Osteoblast (primary cell): ENCODE data around the gene JPH2. TPM values are rescaled to one million over a fixed set of nuclear protein-coding genes. Genes with fewer than 3 reads are reported as not detected.

Experiments
- DNase-seq: peaks from one replicate; pipeline ENCODE4 v3.0.0; 2011; ENCODE audit warnings: low spot score, mixed read lengths; ENCODE audit not compliant: insufficient read length; ENCODE audit errors: missing footprints
- H2AFZ ChIP-seq: 2 replicates; pipeline ENCODE4 v1.6.0; 2011; ENCODE audit warnings: mild to moderate bottlenecking, low read length
- H3K27ac ChIP-seq: 2 replicates; pipeline ENCODE4 v1.5.1; 2011; ENCODE audit warnings: mild to moderate bottlenecking, low read depth, low read length, moderate library complexity
- H3K27me3 ChIP-seq: 2 replicates; pipeline ENCODE4 v1.6.0; 2012; ENCODE audit warnings: mild to moderate bottlenecking, control low read depth, inconsistent platforms, low read length, moderate library complexity; ENCODE audit not compliant: insufficient read depth
- H3K36me3 ChIP-seq: 2 replicates; pipeline ENCODE4 v1.5.1; 2011; ENCODE audit warnings: mild to moderate bottlenecking, low read length, control low read depth, moderate library complexity; ENCODE audit not compliant: insufficient read depth
- H3K4me1 ChIP-seq: 2 replicates; pipeline ENCODE4 v1.5.1; 2011; ENCODE audit warnings: mild to moderate bottlenecking, low read length, control low read depth, moderate library complexity; ENCODE audit not compliant: insufficient read depth
- H3K4me2 ChIP-seq: 2 replicates; pipeline ENCODE4 v1.6.0; 2011; ENCODE audit warnings: mild to moderate bottlenecking, low read length; ENCODE audit not compliant: insufficient read depth
- H3K4me3 ChIP-seq: fragments of 200-600 bp; sonication (generic); 3 replicates; pipeline ENCODE4 v1.5.1; 2012; ENCODE audit warnings: mild to moderate bottlenecking, low read length, inconsistent platforms; ENCODE audit not compliant: insufficient read depth
- H3K79me2 ChIP-seq: 2 replicates; pipeline ENCODE4 v1.6.0; 2012; ENCODE audit warnings: mild to moderate bottlenecking, low read length, control low read depth, inconsistent platforms; ENCODE audit not compliant: insufficient read depth
- H3K9me3 ChIP-seq: 2 replicates; pipeline ENCODE4 v1.5.1; 2011; ENCODE audit warnings: low read depth, low read length, control low read depth
- H4K20me1 ChIP-seq: 2 replicates; pipeline ENCODE4 v1.6.0; 2012; ENCODE audit warnings: mild to moderate bottlenecking, low read length, control low read depth; ENCODE audit not compliant: insufficient read depth
- total RNA-seq: library from RNA; depleted of rRNA; stranded (reverse); fragments of >200 nt; gene quantifications from 2 replicates; pipeline ENCODE4 v1.2.3, GENCODE V29; 2012
- TF ChIP-seq, protein P1 (sequence below): IDR thresholded peaks from 2 replicates; pipeline ENCODE4 v1.5.1; 2011; ENCODE audit warnings: mild to moderate bottlenecking, low read depth, low read length, moderate library complexity; ENCODE audit errors: extremely low read depth

JPH2 gene
- total RNA-seq, 1 donor: 2.2 TPM

DNA sequence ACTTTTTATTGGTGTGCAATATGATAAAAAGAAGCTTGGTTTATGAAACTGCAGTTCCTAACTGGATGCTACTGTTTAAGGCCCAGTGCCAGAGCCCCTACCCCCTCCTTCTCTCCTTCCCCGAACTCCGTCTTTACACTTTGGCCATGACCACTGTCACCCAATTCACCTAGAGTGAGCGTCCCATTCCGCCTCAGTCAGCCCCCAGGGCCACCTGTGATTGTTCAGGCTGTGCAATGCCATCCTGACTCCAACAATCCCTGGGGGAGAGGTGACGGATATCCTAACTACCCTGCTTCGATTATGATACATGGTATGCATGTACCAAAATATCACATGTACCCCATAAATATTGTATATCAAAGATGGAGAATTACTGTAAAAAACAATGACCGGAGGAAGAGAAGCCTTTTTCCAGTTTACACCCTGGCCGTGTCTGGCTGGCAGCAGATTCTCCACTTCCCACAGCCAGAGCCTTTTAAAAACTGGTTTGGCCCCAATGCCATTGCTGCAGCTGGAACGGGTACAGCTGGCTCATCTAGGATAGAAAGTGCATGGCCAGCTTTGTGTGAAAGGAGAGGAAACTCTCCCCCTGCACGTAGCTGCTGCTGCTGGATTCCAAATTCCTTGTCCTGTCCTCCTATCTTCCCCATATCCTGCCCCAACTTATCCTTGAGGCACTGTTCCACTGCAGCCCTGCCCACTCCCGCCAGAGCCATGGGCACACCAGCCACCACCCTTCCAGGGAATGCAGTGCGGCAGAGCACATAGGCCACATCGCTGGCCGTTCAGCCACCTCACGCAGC is 99.7 kb downstream of the JPH2 start:
- Histone ChIP-seq H3K4me3 (no peak overlapping the region), H3K9me3 (no peaks in the 10 kb centered on the region), H3K4me2 (no peak overlapping the region)

DNA sequence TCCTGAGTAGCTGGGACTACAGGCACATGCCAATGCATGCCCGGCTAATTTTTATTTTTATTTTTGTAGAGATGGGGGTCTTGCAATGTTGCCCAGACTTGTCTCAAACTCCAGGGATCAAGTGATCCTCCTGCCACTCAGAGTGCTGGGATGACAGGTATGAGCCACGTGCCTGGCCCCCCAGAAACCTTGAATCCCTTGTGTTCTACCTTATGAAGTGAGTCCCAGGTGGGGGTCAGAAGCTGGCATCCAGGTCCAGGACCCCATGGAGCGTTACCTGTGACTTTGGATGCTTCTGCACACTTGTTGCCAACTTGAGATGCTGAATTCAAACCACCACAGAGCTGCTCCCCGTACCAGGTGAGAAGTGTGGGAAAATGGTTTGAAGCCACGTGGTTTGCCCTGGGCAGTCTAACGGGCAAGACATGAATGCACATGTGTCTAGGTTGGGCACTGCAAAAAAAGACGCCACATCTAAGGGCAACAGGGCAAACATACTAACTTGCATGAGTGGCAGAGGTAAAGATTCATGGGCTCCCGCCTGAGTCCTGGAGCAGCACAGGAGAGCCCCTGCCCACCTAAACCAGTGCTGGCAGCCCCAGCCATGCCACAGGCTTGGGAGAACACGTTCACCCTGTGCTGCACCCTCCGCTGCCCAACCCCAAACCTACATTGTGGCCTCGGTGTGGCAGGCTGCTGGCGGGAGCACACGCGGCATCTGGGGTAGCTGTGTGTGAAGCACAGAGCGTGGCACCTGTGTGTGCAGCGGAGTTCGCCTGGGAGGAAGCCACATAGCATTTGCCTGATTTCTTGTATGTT is 101.2 kb downstream of the JPH2 start:
- H3K27ac ChIP-seq: no peak overlapping the region
- no peak overlapping the region for H3K4me3 ChIP-seq
- no peak for DNase-seq
- no peaks in the 10 kb centered on the region for H3K27me3 ChIP-seq
- TF ChIP-seq, protein P1, sequence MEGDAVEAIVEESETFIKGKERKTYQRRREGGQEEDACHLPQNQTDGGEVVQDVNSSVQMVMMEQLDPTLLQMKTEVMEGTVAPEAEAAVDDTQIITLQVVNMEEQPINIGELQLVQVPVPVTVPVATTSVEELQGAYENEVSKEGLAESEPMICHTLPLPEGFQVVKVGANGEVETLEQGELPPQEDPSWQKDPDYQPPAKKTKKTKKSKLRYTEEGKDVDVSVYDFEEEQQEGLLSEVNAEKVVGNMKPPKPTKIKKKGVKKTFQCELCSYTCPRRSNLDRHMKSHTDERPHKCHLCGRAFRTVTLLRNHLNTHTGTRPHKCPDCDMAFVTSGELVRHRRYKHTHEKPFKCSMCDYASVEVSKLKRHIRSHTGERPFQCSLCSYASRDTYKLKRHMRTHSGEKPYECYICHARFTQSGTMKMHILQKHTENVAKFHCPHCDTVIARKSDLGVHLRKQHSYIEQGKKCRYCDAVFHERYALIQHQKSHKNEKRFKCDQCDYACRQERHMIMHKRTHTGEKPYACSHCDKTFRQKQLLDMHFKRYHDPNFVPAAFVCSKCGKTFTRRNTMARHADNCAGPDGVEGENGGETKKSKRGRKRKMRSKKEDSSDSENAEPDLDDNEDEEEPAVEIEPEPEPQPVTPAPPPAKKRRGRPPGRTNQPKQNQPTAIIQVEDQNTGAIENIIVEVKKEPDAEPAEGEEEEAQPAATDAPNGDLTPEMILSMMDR: no peak
- H3K36me3 ChIP-seq: no peaks in the 10 kb centered on the region
- H3K79me2 ChIP-seq: no peaks in the 10 kb centered on the region
- H2AFZ ChIP-seq: no peak overlapping the region
- H4K20me1 ChIP-seq: no peaks in the 10 kb centered on the region
- peaks cover 9% of the 10 kb centered on the region for H3K4me1 ChIP-seq
- H3K9me3 ChIP-seq: no peaks in the 10 kb centered on the region
- H3K4me2 ChIP-seq: no peak overlapping the region

More for the DNA sequence above, 99.7 kb downstream of the JPH2 start:
- Histone ChIP-seq H3K27me3 (no peaks in the 10 kb centered on the region), H4K20me1 (no peaks in the 10 kb centered on the region), H2AFZ (no peak overlapping the region), H3K27ac (no peak overlapping the region), H3K79me2 (no peaks in the 10 kb centered on the region), H3K4me1 (peaks cover 9% of the 10 kb centered on the region), H3K36me3 (no peaks in the 10 kb centered on the region)
- TF ChIP-seq, protein P1: no peak
- DNase-seq: no peak

DNA sequence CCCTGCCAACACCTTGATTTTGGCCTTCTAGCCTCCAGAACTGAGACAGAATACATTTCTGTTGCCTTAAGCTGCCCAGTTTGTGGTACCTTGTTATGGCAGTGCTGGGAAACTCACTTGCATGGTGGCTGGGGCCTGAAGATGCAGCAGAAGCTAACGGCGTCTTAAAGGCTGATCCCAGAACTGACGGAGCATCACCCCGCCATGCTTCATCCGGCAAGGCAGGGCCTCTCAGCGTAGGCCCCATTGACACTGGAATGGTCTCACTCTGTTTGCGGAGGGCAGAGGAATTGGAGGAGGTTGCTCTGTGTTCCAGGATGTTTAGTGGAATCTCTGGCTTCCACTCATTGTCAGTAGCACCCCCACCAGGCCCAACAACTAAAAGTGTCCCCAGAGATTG is 102.1 kb downstream of the JPH2 start:
- Histone ChIP-seq H3K27me3 (no peaks in the 10 kb centered on the region), H3K79me2 (no peaks in the 10 kb centered on the region), H3K27ac (no peak overlapping the region), H3K4me2 (no peak overlapping the region), H3K9me3 (no peaks in the 10 kb centered on the region), H2AFZ (no peak overlapping the region), H3K36me3 (no peaks in the 10 kb centered on the region), H3K4me3 (no peak overlapping the region), H4K20me1 (no peaks in the 10 kb centered on the region), H3K4me1 (peaks cover 14% of the 10 kb centered on the region)
- TF ChIP-seq, protein P1: no peak
- DNase-seq: no peak

DNA sequence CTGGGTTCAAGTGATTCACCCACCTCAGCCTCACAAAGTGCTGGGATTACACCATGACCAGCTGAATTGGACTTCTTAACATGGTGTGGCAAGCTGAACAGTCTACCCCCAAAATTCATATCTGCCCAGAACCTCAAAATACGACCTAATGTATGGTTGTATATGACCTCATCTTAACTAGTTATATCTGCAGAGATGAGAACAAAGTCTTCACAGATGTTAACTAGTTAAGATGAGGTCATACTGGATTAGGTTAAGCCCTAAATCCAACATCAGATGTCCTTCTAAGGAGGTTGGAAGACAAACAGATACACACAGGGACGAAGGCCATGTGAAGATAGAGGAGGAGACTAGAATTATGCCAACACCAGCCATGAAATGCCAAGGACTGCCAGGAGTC is 102.5 kb downstream of the JPH2 start:
- no peak overlapping the region for H2AFZ ChIP-seq
- no peak for DNase-seq

More for the DNA sequence above, 102.5 kb downstream of the JPH2 start:
- TF ChIP-seq, protein P1: no peak
- Histone ChIP-seq H3K4me2 (no peak overlapping the region), H4K20me1 (no peaks in the 10 kb centered on the region), H3K27ac (no peak overlapping the region), H3K79me2 (no peaks in the 10 kb centered on the region), H3K27me3 (no peaks in the 10 kb centered on the region), H3K4me1 (peaks cover 15% of the 10 kb centered on the region), H3K9me3 (no peaks in the 10 kb centered on the region), H3K4me3 (no peak overlapping the region), H3K36me3 (no peaks in the 10 kb centered on the region)
